Panc1 (cell line): ENCODE data around the gene PGBD5. TPM values are rescaled to one million over a fixed set of nuclear protein-coding genes. Genes with fewer than 3 reads are reported as not detected.

Source experiments
- ATAC-seq: fragments of 200-7000 bp; cut with Tn5 transposase; 2 replicates; pipeline ENCODE4 v1.9.1; 2020; ENCODE audit warnings: mild to moderate bottlenecking, moderate library complexity
- BruUV-seq: library from RNA; stranded (reverse); fragments of 400-500 nt; replicated peaks from 2 replicates; lab custom pipeline; 2021; lab: Mats Ljungman, UMichigan
- CTCF ChIA-PET: fragments of 300-600 bp; sonication (Branson Sonifier 250); formaldehyde crosslinking; loops from one replicate; lab custom pipeline; 2022; ENCODE audit warnings: antibody characterized with exemption; lab: Charles Lee
- POLR2A ChIA-PET: fragments of 300-600 bp; sonication (Branson Sonifier 250); formaldehyde crosslinking; loops from one replicate; lab custom pipeline; 2022; ENCODE audit warnings: antibody characterized with exemption; lab: Charles Lee
- DNase-seq: peaks from one replicate; pipeline ENCODE4 v3.0.0-alpha.2; 2010; ENCODE audit warnings: low read depth, low spot score
- H3K27ac ChIP-seq: 2 replicates; pipeline ENCODE4 v1.5.1; 2011; ENCODE audit warnings: mild to moderate bottlenecking, low read length, inconsistent platforms
- H3K27me3 ChIP-seq: fragments of 200-500 bp; sonication (Bioruptor generic); 2 replicates; pipeline ENCODE4 v1.6.0; 2014; ENCODE audit warnings: low read length, inconsistent platforms; ENCODE audit not compliant: control insufficient read depth, insufficient read depth
- H3K36me3 ChIP-seq: fragments of 200-500 bp; sonication (Bioruptor generic); 2 replicates; pipeline ENCODE4 v1.5.1; 2014; ENCODE audit warnings: inconsistent platforms, mild to moderate bottlenecking, low read length, moderate library complexity; ENCODE audit not compliant: control insufficient read depth, insufficient read depth
- H3K4me1 ChIP-seq: 2 replicates; pipeline ENCODE4 v1.5.1; 2011; ENCODE audit warnings: inconsistent platforms, mild to moderate bottlenecking, low read length, moderate library complexity; ENCODE audit not compliant: control insufficient read depth, insufficient read depth
- H3K4me3 ChIP-seq, 2 experiments: 2 replicates each; pipeline ENCODE4 v1.5.1; 2011 to 2012; ENCODE audit warnings: low read depth in 2 of 2, low read length in 2 of 2, mild to moderate bottlenecking in 2 of 2, inconsistent platforms in 1 of 2, moderate library complexity in 1 of 2
- H3K9me3 ChIP-seq: fragments of 200-500 bp; sonication (Bioruptor generic); 2 replicates; pipeline ENCODE4 v1.5.1; 2014; ENCODE audit warnings: low read depth, mild to moderate bottlenecking, inconsistent platforms, low read length, moderate library complexity; ENCODE audit not compliant: control insufficient read depth, insufficient read depth
- CTCF ChIP-seq: fragments of 450-650 bp; IDR thresholded peaks from 2 replicates; pipeline ENCODE4 v1.5.1; 2017; ENCODE audit warnings: mild to moderate bottlenecking
- POLR2AphosphoS5 ChIP-seq: IDR thresholded peaks from 2 replicates; pipeline ENCODE4 v1.6.1; 2012; ENCODE audit warnings: mild to moderate bottlenecking, low read depth, low read length, moderate library complexity
- REST ChIP-seq, 2 experiments: IDR thresholded peaks; 2 replicates each; pipeline ENCODE4 v1.6.1; 2011 to 2012; ENCODE audit warnings: low read depth in 2 of 2, control low read depth in 1 of 2, low read length in 1 of 2, mild to moderate bottlenecking in 1 of 2, moderate library complexity in 1 of 2; ENCODE audit not compliant: insufficient read depth in 1 of 2
- SIN3A ChIP-seq: IDR thresholded peaks from 2 replicates; pipeline ENCODE4 v1.6.1; 2012; ENCODE audit warnings: low read depth, mild to moderate bottlenecking, low read length, moderate library complexity, borderline replicate concordance; ENCODE audit not compliant: insufficient read depth
- TCF7L2 ChIP-seq: IDR thresholded peaks from 2 replicates; pipeline ENCODE4 v1.6.1; 2011; ENCODE audit warnings: mild to moderate bottlenecking, low read depth, low read length, inconsistent platforms
- in situ Hi-C: cut with HindIII; loops from 2 replicates; pipeline ENCODE4 v1.10.0; 2016; ENCODE audit warnings: low sequenced_read_pairs, low pct_unique_long_range_greater_than_20kb
- intact Hi-C: fragments of 100-400 bp; cut with micrococcal nuclease; formaldehyde crosslinking; loops from one replicate; pipeline ENCODE4 v1.10.0; 2022; ENCODE audit not compliant: unreplicated experiment
- total RNA-seq: library from RNA; stranded (reverse); gene quantifications from one replicate; pipeline ENCODE4 v1.2.1, GENCODE V29; 2021; ENCODE audit not compliant: unreplicated experiment

PGBD5 gene
- total RNA-seq, 1 experiment from 2014 or later, result 0.05 TPM

- intact Hi-C loops, result no loop called here
- Histone ChIP-seq H3K36me3 (peaks cover 9% of the 10 kb centered on the region; the same call in 1 of the 2 replicates), H3K4me3 (no peak overlapping the region), H3K9me3 (no peaks in the 10 kb centered on the region), H3K27me3 (no peaks in the 10 kb centered on the region), H3K4me1 (no peaks in the 10 kb centered on the region), H3K27ac (no peak overlapping the region)
- no peak for TF ChIP-seq POLR2AphosphoS5
- DNase-seq (no peak), ATAC-seq (no peak)
- in situ Hi-C loops, result no loop called here
- ChIA-PET POLR2A (no interaction called here), CTCF (no interaction called here)
- BruUV-seq, result no TSS peak
These were observed 147.1 kb downstream of the PGBD5 start for GRCh38 chr1:230278871-230279582.

- TF ChIP-seq TCF7L2 (no peak), POLR2AphosphoS5 (no peak), REST (IDR thresholded peaks at IDR 0.05; ENCODE audit: insufficient read depth in 1 of 2, low read depth in 2 of 2, low read length in 1 of 2) (no peak), SIN3A (no peak), CTCF (no peak)
- H3K36me3 ChIP-seq, result peaks cover 9% of the 10 kb centered on the region; the same call in 1 of the 2 replicates
- no peak for DNase-seq
- intact Hi-C loops (no loop called here), in situ Hi-C loops (no loop called here)
- no peaks in the 10 kb centered on the region for H3K27me3 ChIP-seq
- H3K4me1 ChIP-seq, result no peaks in the 10 kb centered on the region
- no peak for ATAC-seq
- ChIA-PET POLR2A (no interaction called here), CTCF (interaction anchor here (0.7 kb wide), 1 partner anchor 753 kb away, joined by 4 read pairs; no protein-coding TSS in a partner anchor)
- no peaks in the 10 kb centered on the region for H3K9me3 ChIP-seq
- no TSS peak for BruUV-seq
- H3K4me3 ChIP-seq, result no peak overlapping the region
- H3K27ac ChIP-seq, result no peak overlapping the region
These were observed 147.8 kb downstream of the PGBD5 start for GRCh38 chr1:230278376-230278775.
